ENCODE data around the gene LGALS1. TPM values are rescaled to one million over a fixed set of nuclear protein-coding genes. Genes with fewer than 3 reads are reported as not detected.

LGALS1 gene
- polyA plus RNA-seq: 1,629 to 5,918 TPM (median 2,086 TPM) in 3 replicates
- 32.5 TPM for polyA plus RNA-seq (2011; ENCODE audit: low read depth)
- polyA plus RNA-seq (2011; cell fraction: cytosol; rRNA removed): 1,190 and 2,669 TPM in 2 replicates
- polyA plus RNA-seq (2011; cell fraction: nucleus; rRNA removed): 846 and 991 TPM in 2 replicates
- polyA plus RNA-seq (2012; ENCODE audit: low replicate concordance): 158 and 3,159 TPM in 2 replicates
- 1,852 to 4,357 TPM (median 3,828 TPM) in 3 replicates for polyA minus RNA-seq
- 1,483 TPM for polyA minus RNA-seq (2011; cell fraction: cytosol; rRNA and poly(A)+ RNA removed)
- 326 and 338 TPM in 2 replicates for polyA minus RNA-seq (2011; cell fraction: nucleus; rRNA and poly(A)+ RNA removed)

GRCh38 chr22:37674951-37675929, at the start of gene LGALS1:
Gene LGALS1, plus strand, starts transcription at chr22:37675636. Its CDS starts 67 bp downstream, at chr22:37675703.
- Histone ChIP-seq H3K9ac (ENCODE audit: control insufficient read depth, extremely low read depth, insufficient read depth, low read length) (peak within 1 kb of the TSS; percentile 83), H3K9me3 (ENCODE audit: control insufficient read depth, low read depth, low read length) (no peaks in the 10 kb centered on the region), H3K27me3 (ENCODE audit: control insufficient read depth, extremely low read depth, insufficient read depth, low read length) (no peaks in the 10 kb centered on the region), H3K36me3 (ENCODE audit: control insufficient read depth in 2 of 2, extremely low read depth in 1 of 2, insufficient read depth in 2 of 2, low read length in 2 of 2) (peaks cover 0 to 4% of the 10 kb centered on the region in 2 experiments), H3K4me2 (ENCODE audit: control insufficient read depth, extremely low read depth, insufficient read depth, low read depth, low read length) (peak within 1 kb of the TSS; percentile 89), H3K79me2 (ENCODE audit: control insufficient read depth, insufficient read depth, low read length) (peaks cover 18% of the 10 kb centered on the region), H3K9me1 (ENCODE audit: control insufficient read depth, extremely low read depth, insufficient read depth, low read length) (no peaks in the 10 kb centered on the region), H3K4me3 (ENCODE audit: control insufficient read depth in 2 of 3, extremely low read depth in 1 of 3, insufficient read depth in 2 of 3, low read depth in 1 of 3, low read length in 3 of 3) (peak within 1 kb of the TSS; percentile 62 to 90 (median 69)), H3K27ac (ENCODE audit: control insufficient read depth, insufficient read depth, low read length) (peak within 1 kb of the TSS; percentile 80), H3K4me1 (ENCODE audit: control insufficient read depth, extremely low read depth, insufficient read depth, low read length) (peaks cover 25% of the 10 kb centered on the region), H2AFZ (ENCODE audit: control insufficient read depth, low read length) (peak within 1 kb of the TSS; percentile 43), H4K20me1 (ENCODE audit: control insufficient read depth, extremely low read depth, insufficient read depth, low read length) (peaks cover 7% of the 10 kb centered on the region)
- dilution Hi-C loops (cut with MboI; ENCODE audit: extremely low pct_ligation_motif_present, low sequenced_read_pairs): no loop called here
- FAIRE-seq (peak; percentile 56), DNase-seq (ENCODE audit: low read depth, low spot score) (peak; percentile 59)
- TF ChIP-seq EZH2 (IDR thresholded peaks at IDR 0.05; ENCODE audit: low read length) (no peak), CTCF (optimal IDR thresholded peaks at IDR 0.05 in 1 of 3, IDR thresholded peaks at IDR 0.05 in 1 of 3, conservative IDR thresholded peaks at IDR 0.05 in 1 of 3; ENCODE audit: extremely low read depth in 1 of 3, insufficient read depth in 2 of 3, low read length in 3 of 3) (peak in 1 of 3 experiments; percentile 16)

- Histone ChIP-seq H3K9me3 (ENCODE audit: control insufficient read depth, low read depth, low read length) (no peaks in the 10 kb centered on the region), H2AFZ (ENCODE audit: control insufficient read depth, low read length) (no peak overlapping the region), H3K9me1 (ENCODE audit: control insufficient read depth, extremely low read depth, insufficient read depth, low read length) (no peaks in the 10 kb centered on the region), H3K9ac (ENCODE audit: control insufficient read depth, extremely low read depth, insufficient read depth, low read length) (no peak overlapping the region), H4K20me1 (ENCODE audit: control insufficient read depth, extremely low read depth, insufficient read depth, low read length) (no peaks in the 10 kb centered on the region), H3K4me1 (ENCODE audit: control insufficient read depth, extremely low read depth, insufficient read depth, low read length) (peaks cover 7% of the 10 kb centered on the region), H3K4me3 (ENCODE audit: control insufficient read depth in 2 of 3, extremely low read depth in 1 of 3, insufficient read depth in 2 of 3, low read depth in 1 of 3, low read length in 3 of 3) (no peak overlapping the region), H3K36me3 (ENCODE audit: control insufficient read depth in 2 of 2, extremely low read depth in 1 of 2, insufficient read depth in 2 of 2, low read length in 2 of 2) (peaks cover 26 to 28% of the 10 kb centered on the region in 2 experiments), H3K79me2 (ENCODE audit: control insufficient read depth, insufficient read depth, low read length) (no peaks in the 10 kb centered on the region), H3K4me2 (ENCODE audit: control insufficient read depth, extremely low read depth, insufficient read depth, low read depth, low read length) (no peak overlapping the region), H3K27me3 (ENCODE audit: control insufficient read depth, extremely low read depth, insufficient read depth, low read length) (no peaks in the 10 kb centered on the region), H3K27ac (ENCODE audit: control insufficient read depth, insufficient read depth, low read length) (no peak overlapping the region)
- FAIRE-seq (no peak), DNase-seq (ENCODE audit: low read depth, low spot score) (no peak)
- dilution Hi-C loops (cut with MboI; ENCODE audit: extremely low pct_ligation_motif_present, low sequenced_read_pairs): no loop called here
- TF ChIP-seq EZH2 (IDR thresholded peaks at IDR 0.05; ENCODE audit: low read length) (no peak), CTCF (optimal IDR thresholded peaks at IDR 0.05 in 1 of 3, IDR thresholded peaks at IDR 0.05 in 1 of 3, conservative IDR thresholded peaks at IDR 0.05 in 1 of 3; ENCODE audit: extremely low read depth in 1 of 3, insufficient read depth in 2 of 3, low read length in 3 of 3) (no peak)
Observed at GRCh38 chr22:37625737-37626136, 49.7 kb upstream of the LGALS1 start.

All from keratinocyte (primary cell).